K562 (cell line): ENCODE results near the gene TMEM135. TPM values are rescaled to one million over a fixed set of nuclear protein-coding genes. Genes with fewer than 3 reads are reported as not detected.

Experiments used
- BDP1 ChIP-seq: IDR thresholded peaks from 3 replicates; pipeline ENCODE4 v1.6.1; 2011; ENCODE audit not compliant: insufficient read length, insufficient read depth
- CBFA2T2 ChIP-seq: fragments of 450-650 bp; conservative IDR thresholded peaks from 2 replicates; pipeline ENCODE4 v1.6.1; 2017; ENCODE audit warnings: mild to moderate bottlenecking
- CTBP1 ChIP-seq: fragments of 450-650 bp; IDR thresholded peaks from 2 replicates; pipeline ENCODE4 v1.6.1; 2016; ENCODE audit warnings: borderline replicate concordance
- ETV6 ChIP-seq, 3 experiments: fragments of 150-350 bp in 1 of 3; sonication (generic) in 1 of 3; formaldehyde crosslinking in 1 of 3; IDR thresholded peaks; 2 replicates each; pipeline versions ENCODE4 v1.6.1 to v1.8.0; 2014 to 2022; ENCODE audit warnings: borderline replicate concordance in 2 of 3, low read depth in 2 of 3, antibody characterized with exemption in 1 of 3, low read length in 1 of 3, mild to moderate bottlenecking in 1 of 3, missing genetic modification reagents in 1 of 3
- FOXK2 ChIP-seq, 2 experiments: fragments of 450-650 bp; IDR thresholded peaks in 1 of 2; conservative IDR thresholded peaks in 1 of 2; 2 replicates each; pipeline ENCODE4 v1.6.1; 2016; ENCODE audit warnings: low read depth in 2 of 2, mild to moderate bottlenecking in 1 of 2
- HLTF ChIP-seq: fragments of 450-650 bp; IDR thresholded peaks from 2 replicates; pipeline ENCODE4 v1.6.1; 2016
- HMBOX1 ChIP-seq: sonication (generic); IDR thresholded peaks from 2 replicates; pipeline ENCODE4 v1.6.1; 2016
- KDM2B ChIP-seq: fragments of 250-450 bp; sonication (Bioruptor Pico); IDR thresholded peaks from 2 replicates; pipeline ENCODE4 v1.8.0; 2021; ENCODE audit warnings: mild to moderate bottlenecking, moderate library complexity
- NCOA2 ChIP-seq, 2 experiments: fragments of 450-650 bp; IDR thresholded peaks; 2 replicates each; pipeline ENCODE4 v1.6.1; 2018; ENCODE audit warnings: mild to moderate bottlenecking in 2 of 2, moderate library complexity in 1 of 2; ENCODE audit not compliant: partially characterized antibody in 2 of 2
- RAD51 ChIP-seq: fragments of 450-650 bp; IDR thresholded peaks from 2 replicates; pipeline ENCODE4 v1.7.1; 2016; ENCODE audit warnings: low read depth, mild to moderate bottlenecking, borderline replicate concordance
- TAF7 ChIP-seq: fragments of 450-650 bp; IDR thresholded peaks from 2 replicates; pipeline ENCODE4 v1.6.1; 2016; ENCODE audit warnings: missing genetic modification characterization, missing compliant biosample characterization
- TSHZ1 ChIP-seq: fragments of 250-450 bp; sonication (Bioruptor Pico); IDR thresholded peaks from 2 replicates; pipeline ENCODE4 v1.4.0; 2020; ENCODE audit warnings: mild to moderate bottlenecking, moderate library complexity
- YY1 ChIP-seq, 3 experiments: IDR thresholded peaks; 2 replicates each; pipeline ENCODE4 v1.6.1; 2011; ENCODE audit warnings: low read length in 2 of 3, mild to moderate bottlenecking in 2 of 3, moderate library complexity in 2 of 3, borderline replicate concordance in 1 of 3, control low read depth in 1 of 3, low read depth in 1 of 3; ENCODE audit not compliant: insufficient read depth in 3 of 3, insufficient replicate concordance in 2 of 3, control insufficient read depth in 1 of 3, insufficient read length in 1 of 3; ENCODE audit errors: extremely low read depth in 1 of 3
- ZBED1 ChIP-seq: IDR thresholded peaks from 2 replicates; pipeline ENCODE4 v1.6.1; 2014
- polyA plus RNA-seq, 8 experiments: library from polyadenylated mRNA; depleted of rRNA in 4 of 8; stranded (reverse) in 5 of 8; unstranded in 3 of 8; fragments of >200 nt; fragmentation: Nextera tagmentation in 2 of 8; fragmentation: Illumina TruSeq in 1 of 8; extraction: Ambion mirVana in 2 of 8; extraction: Trizol in 1 of 8; gene quantifications; 2 replicates each; pipeline versions ENCODE4 v1.2.1 to v1.2.3, GENCODE V29; 2011 to 2014; ENCODE audit warnings: inconsistent platforms in 1 of 8, missing spikeins in 1 of 8
- total RNA-seq, 7 experiments: library from RNA; depleted of rRNA in 6 of 7; stranded (reverse); fragments of >200 nt in 6 of 7; fragmentation: Illumina TruSeq in 2 of 7; extraction: Trizol in 2 of 7; gene quantifications; 2 replicates each; pipeline versions ENCODE4 v1.2.1 to v1.2.3, GENCODE V29; 2011 to 2021; ENCODE audit warnings: low replicate concordance in 1 of 7
- TF ChIP-seq, protein P1 (sequence below), 2 experiments: fragments of 250-450 bp in 1 of 2; fragments of 450-650 bp in 1 of 2; sonication (Bioruptor Pico) in 1 of 2; IDR thresholded peaks; 2 replicates each; pipeline versions ENCODE4 v1.6.1 to v1.8.0; 2016 to 2021; ENCODE audit warnings: mild to moderate bottlenecking in 2 of 2, moderate library complexity in 2 of 2, missing compliant biosample characterization in 1 of 2, missing genetic modification characterization in 1 of 2

TMEM135 gene
- total and polyA plus RNA-seq, 9 of the 15 experiments (the other 6 are each of a cell fraction or from before 2014, with no cell fraction given), result 17.3 to 53.6 (median 24.9) TPM

DNA sequence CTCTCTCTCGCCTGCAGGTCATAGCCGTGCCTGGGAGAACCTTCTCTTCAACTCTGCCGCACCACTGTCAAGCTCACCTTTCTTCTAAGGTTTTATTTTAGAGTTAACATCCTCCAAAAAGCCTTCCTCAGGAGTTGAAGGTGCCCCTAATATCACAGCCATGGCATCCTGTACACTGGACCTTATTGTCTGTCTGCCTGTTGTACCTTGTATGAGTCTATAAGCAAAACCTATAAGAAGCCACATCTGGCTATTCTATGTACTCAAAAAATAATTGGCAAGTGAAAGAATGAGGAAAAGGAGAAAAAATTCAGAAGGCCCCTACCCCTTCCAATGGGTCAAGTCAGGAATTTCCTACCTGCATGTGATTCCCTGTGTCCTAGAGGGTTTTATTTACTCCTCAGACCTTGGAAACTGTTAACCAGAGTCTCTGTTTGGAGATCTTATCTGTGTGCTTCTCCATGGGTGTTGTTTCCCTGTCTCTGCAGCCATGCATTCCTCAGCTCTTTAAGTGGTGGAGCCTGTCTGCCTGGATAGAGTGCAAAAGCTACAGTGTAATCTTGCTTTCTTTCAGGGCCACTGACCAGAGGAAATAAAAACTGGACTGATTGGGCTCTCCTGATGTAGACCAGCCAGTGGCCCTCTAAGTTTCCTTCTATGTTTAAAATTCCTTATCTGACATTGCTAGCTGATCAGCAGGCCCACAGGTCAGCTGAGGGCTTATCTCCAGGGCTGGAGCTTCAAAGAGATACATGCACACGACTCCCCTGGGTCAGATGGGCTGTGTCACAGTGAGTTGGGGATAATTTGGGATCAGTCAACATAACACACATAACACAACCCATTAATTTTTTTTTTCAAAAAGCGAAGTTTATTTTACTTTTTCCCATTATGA is 37.6 kb upstream of the TMEM135 start (continued):
- TF ChIP-seq NCOA2 (IDR thresholded peaks at IDR 0.05; ENCODE audit: partially characterized antibody in 2 of 2), result peak in 1 of 2 experiments; percentile 52
- peak; percentile 25; the same call in 1 of the 2 replicates for TF ChIP-seq HMBOX1
- no peak for TF ChIP-seq TSHZ1 (CRISPR knock-in tag)
- 0 out of 4 replicates have a peak, but pooled peaks of 1 of the 2 experiments have one; percentile 44 for TF ChIP-seq ETV6 (IDR thresholded peaks at IDR 0.05; ENCODE audit: borderline replicate concordance in 1 of 2, low read depth in 2 of 2, low read length in 1 of 2)
- no peak for TF ChIP-seq ETV6 (CRISPR knock-in tag; IDR thresholded peaks at IDR 0.05; ENCODE audit: borderline replicate concordance)
- TF ChIP-seq KDM2B (CRISPR knock-in tag), result no peak
- peak; percentile 94 for TF ChIP-seq CBFA2T2
- peak; percentile 96 for TF ChIP-seq CTBP1
- TF ChIP-seq HLTF, result no peak
- no peak for TF ChIP-seq BDP1
- TF ChIP-seq YY1 (IDR thresholded peaks at IDR 0.05; ENCODE audit: borderline replicate concordance in 1 of 3, control insufficient read depth in 1 of 3, extremely low read depth in 1 of 3, insufficient read depth in 3 of 3, insufficient read length in 1 of 3, insufficient replicate concordance in 2 of 3, low read depth in 1 of 3, low read length in 2 of 3), result peak in 1 of 3 experiments; percentile 9
- TF ChIP-seq, protein P1, sequence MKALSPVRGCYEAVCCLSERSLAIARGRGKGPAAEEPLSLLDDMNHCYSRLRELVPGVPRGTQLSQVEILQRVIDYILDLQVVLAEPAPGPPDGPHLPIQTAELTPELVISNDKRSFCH (CRISPR knock-in tag; IDR thresholded peaks at IDR 0.05), result 0 out of 2 replicates have a peak, but pooled peaks have one; percentile 24
- TF ChIP-seq, protein P1 (tag; IDR thresholded peaks at IDR 0.05), result no peak
- TF ChIP-seq RAD51, result peak; percentile 95
- TF ChIP-seq ZBED1, result 0 out of 2 replicates have a peak, but pooled peaks have one; percentile 73
- TF ChIP-seq FOXK2 (conservative IDR thresholded peaks at IDR 0.05 in 1 of 2, IDR thresholded peaks at IDR 0.05 in 1 of 2; ENCODE audit: low read depth in 2 of 2), result peak; percentile 86 to 91
- TF ChIP-seq TAF7 (tag), result 0 out of 2 replicates have a peak, but pooled peaks have one; percentile 12
